NOMO-1 treated with DMSO at 0.1 percent for 48 hours (cell line): ENCODE results near the gene SERGEF.

Source experiments
- DNase-seq: peaks from one replicate; lab custom pipeline; 2025; ENCODE audit not compliant: unreplicated experiment; lab: John Stamatoyannopoulos, UW

The SERGEF gene

DNA sequence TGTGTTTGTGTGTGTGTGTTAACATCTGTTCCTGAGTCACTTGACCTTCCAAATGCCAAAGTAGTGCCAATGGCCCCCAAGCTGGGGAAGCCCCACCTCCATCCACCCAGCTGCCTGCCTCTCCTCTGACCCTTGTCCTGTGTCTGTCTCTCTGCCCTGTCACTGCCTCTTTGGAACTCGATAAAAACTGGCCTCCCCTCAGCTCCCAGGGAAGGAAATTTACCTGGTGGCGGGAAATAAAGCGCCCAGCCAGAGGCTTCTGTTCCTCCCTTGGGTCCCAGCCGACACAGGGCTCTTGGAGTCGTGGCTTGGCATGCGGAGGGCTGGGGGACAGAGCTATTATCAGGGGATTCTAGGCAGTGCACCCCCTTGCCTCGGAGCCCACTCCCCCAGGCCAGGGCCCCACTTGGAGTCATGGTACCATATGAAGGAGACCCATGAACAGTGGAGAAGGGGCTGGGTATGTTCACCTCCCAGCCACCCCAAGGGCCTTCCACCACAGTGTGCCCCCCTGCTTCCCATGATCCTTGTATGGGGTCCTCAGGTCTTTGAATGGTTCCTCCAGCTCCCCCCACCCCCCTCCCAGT is 272.1 kb downstream of the SERGEF start:
- no peak for DNase-seq

- DNase-seq, result no peak
These were observed 272.9 kb downstream of the SERGEF start for GRCh38 chr11:17739945-17740338.

DNA sequence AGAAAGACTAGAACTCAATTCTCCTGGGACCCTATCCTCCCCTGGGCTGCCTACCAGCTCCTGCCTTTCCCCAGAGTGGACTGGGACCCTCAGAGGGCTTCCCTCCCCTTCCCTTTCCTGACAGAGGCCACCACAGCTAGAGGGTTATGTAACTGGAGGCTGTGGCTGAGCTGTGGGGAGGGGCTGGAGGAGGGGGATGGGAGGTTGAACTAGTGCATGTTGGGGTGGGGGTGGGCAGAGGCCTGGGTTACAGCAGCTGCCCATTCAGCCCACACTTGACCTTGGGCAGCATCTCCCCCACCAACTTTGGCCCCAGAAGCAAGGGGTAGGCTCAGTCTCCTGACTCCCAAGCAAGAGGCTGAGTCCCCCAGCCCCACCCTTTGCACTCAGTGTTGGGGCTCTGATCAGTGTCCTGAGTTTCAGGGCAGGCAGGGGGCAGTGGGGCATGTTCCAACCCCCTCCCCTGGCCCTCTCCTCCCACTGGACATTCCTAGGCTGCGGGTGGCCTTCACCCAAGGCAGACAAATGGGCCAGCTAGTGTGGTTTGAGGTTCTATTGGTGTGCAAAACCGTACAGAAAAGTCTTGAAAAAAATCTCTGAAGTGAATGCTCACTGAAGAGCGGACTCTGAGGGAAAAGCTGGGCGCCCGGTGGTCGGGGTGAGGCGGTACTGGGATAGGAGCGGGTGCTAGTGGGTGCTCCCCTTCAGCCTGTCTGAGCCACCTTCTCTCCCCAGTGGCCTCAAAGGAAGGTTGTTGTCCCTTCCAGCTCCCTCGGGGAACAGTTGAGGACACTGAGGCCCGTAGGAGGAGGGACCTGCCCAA is 274.5 kb downstream of the SERGEF start:
- DNase-seq, result no peak
